Stimulated activated memory B cell treated with anti-CD40 and anti-IgM and Interleukin-4, amounts not matched to agents 10 μg/mL and 1 μg/mL and 100 μg/mL, for 72 hours (primary cell): ENCODE results near the gene IDI1.
"Not testable (repeated sequence)": the region's sequence is repeated elsewhere in the genome, so short reads cannot be mapped to it uniquely, and the experiment has no call there.

Experiments used
- ATAC-seq: fragments of 150-1000 bp; cut with Tn5 transposase; 2 replicates; pipeline ENCODE4 v1.10.0; 2021
- H3K27ac Mint-ChIP-seq: one replicate; pipeline ENCODE4 v1.8.0; 2022; ENCODE audit warnings: mild to moderate bottlenecking, mixed read lengths
- H3K27me3 Mint-ChIP-seq: one replicate; pipeline ENCODE4 v1.8.0; 2022; ENCODE audit warnings: mixed read lengths
- H3K36me3 Mint-ChIP-seq: one replicate; pipeline ENCODE4 v1.8.0; 2022; ENCODE audit warnings: mixed read lengths
- H3K4me1 Mint-ChIP-seq: one replicate; pipeline ENCODE4 v1.8.0; 2022; ENCODE audit warnings: mixed read lengths
- H3K4me3 Mint-ChIP-seq: one replicate; pipeline ENCODE4 v1.8.0; 2022; ENCODE audit warnings: mild to moderate bottlenecking, moderate library complexity, mixed read lengths
- H3K9me3 Mint-ChIP-seq: one replicate; pipeline ENCODE4 v1.8.0; 2022; ENCODE audit warnings: mixed read lengths

Gene IDI1

GRCh38 chr10:1049425-1049958 lies 573 bp upstream of the IDI1 start:
- Mint-ChIP-seq H3K4me1 (peaks cover 50% of the 10 kb centered on the region), H3K27me3 (no peaks in the 10 kb centered on the region), H3K36me3 (peaks cover 34% of the 10 kb centered on the region), H3K27ac (peak overlapping the region; percentile 96), H3K4me3 (peak overlapping the region; percentile 88), H3K9me3 (no peaks in the 10 kb centered on the region)
- no peak for ATAC-seq

GRCh38 chr10:1048349-1048731 lies 579 bp downstream of the IDI1 start:
- H3K36me3 Mint-ChIP-seq: peaks cover 31% of the 10 kb centered on the region
- H3K9me3 Mint-ChIP-seq: no peaks in the 10 kb centered on the region
- peak overlapping the region; percentile 96 for H3K27ac Mint-ChIP-seq
- peaks cover 50% of the 10 kb centered on the region for H3K4me1 Mint-ChIP-seq
- H3K4me3 Mint-ChIP-seq: peak overlapping the region; percentile 88
- ATAC-seq: no peak
- no peaks in the 10 kb centered on the region for H3K27me3 Mint-ChIP-seq

GRCh38 chr10:1047937-1048336 lies 982 bp downstream of the IDI1 start:
- Mint-ChIP-seq H3K4me3 (peak overlapping the region; percentile 88), H3K4me1 (peaks cover 50% of the 10 kb centered on the region), H3K27me3 (no peaks in the 10 kb centered on the region), H3K9me3 (no peaks in the 10 kb centered on the region), H3K27ac (peak overlapping the region; percentile 96), H3K36me3 (peaks cover 31% of the 10 kb centered on the region)
- ATAC-seq: no peak

- Mint-ChIP-seq H3K27me3 (no peaks in the 10 kb centered on the region), H3K27ac (peak overlapping the region; percentile 71), H3K4me1 (peaks cover 41% of the 10 kb centered on the region), H3K4me3 (peak overlapping the region; percentile 63), H3K36me3 (peaks cover 29% of the 10 kb centered on the region), H3K9me3 (no peaks in the 10 kb centered on the region)
- no peak for ATAC-seq
Observed at GRCh38 chr10:1045415-1045814, 3.5 kb downstream of the IDI1 start.

GRCh38 chr10:1044964-1045363 lies 4.0 kb downstream of the IDI1 start:
- Mint-ChIP-seq H3K27me3 (no peaks in the 10 kb centered on the region), H3K4me3 (peak overlapping the region; percentile 63), H3K4me1 (peaks cover 41% of the 10 kb centered on the region), H3K36me3 (peaks cover 34% of the 10 kb centered on the region), H3K9me3 (no peaks in the 10 kb centered on the region), H3K27ac (peak overlapping the region; percentile 71)
- no peak for ATAC-seq

DNA sequence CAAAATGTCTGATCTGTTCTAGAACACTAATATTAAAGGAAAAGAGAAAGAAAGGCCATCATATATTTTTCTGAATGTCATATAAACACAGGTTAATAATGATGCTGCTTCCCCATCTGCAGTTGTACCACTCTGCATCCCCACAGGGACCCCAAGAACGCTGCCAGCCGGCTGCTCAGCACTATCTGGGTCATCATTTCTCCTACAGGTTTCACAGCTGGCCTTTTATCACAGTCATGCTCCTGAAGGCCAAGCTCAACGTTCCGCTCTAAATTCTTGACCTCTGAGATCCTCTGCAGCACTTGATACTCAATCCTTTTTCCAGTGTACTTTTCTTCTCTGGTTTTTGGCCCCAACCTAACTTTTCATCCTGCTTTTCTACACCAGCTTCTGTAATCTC lies 4.8 kb downstream of the IDI1 start:
- peak overlapping the region; percentile 71 for H3K27ac Mint-ChIP-seq
- no peaks in the 10 kb centered on the region for H3K27me3 Mint-ChIP-seq
- H3K9me3 Mint-ChIP-seq: no peaks in the 10 kb centered on the region
- peaks cover 41% of the 10 kb centered on the region for H3K4me1 Mint-ChIP-seq
- H3K4me3 Mint-ChIP-seq: peak overlapping the region; percentile 63
- peaks cover 34% of the 10 kb centered on the region for H3K36me3 Mint-ChIP-seq
- ATAC-seq: no peak

- ATAC-seq: peak; percentile 79
- H3K27ac Mint-ChIP-seq: peak overlapping the region; percentile 71
- H3K36me3 Mint-ChIP-seq: peaks cover 34% of the 10 kb centered on the region
- peak overlapping the region; percentile 63 for H3K4me3 Mint-ChIP-seq
- no peaks in the 10 kb centered on the region for H3K27me3 Mint-ChIP-seq
- H3K9me3 Mint-ChIP-seq: no peaks in the 10 kb centered on the region
- H3K4me1 Mint-ChIP-seq: peaks cover 41% of the 10 kb centered on the region
Observed at GRCh38 chr10:1043532-1043995, 5.4 kb downstream of the IDI1 start.

- Mint-ChIP-seq H3K4me3 (no peak overlapping the region), H3K27me3 (no peaks in the 10 kb centered on the region), H3K27ac (no peak overlapping the region), H3K36me3 (peaks cover 43% of the 10 kb centered on the region), H3K9me3 (no peaks in the 10 kb centered on the region), H3K4me1 (peaks cover 47% of the 10 kb centered on the region)
- no peak for ATAC-seq
Observed at GRCh38 chr10:1041514-1041913, 7.4 kb downstream of the IDI1 start.

DNA sequence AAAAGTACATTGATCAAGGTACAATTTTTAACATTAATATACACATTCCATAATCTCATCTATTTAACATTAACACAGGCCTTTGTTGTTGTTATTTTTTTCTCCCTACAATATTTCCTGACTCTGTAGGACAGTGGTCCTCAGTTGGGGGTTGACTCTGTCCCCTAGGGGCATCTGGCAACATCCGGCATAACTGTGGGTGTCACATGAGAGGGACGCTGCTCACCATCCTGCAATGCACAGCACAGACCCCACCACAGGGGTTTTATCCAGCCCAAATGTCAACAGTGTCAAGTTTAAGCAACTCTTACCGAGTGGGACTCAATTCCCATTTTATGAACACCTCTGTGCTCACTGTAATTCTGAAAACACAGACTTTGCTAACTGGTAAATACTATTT lies 8.8 kb downstream of the IDI1 start:
- no peak for ATAC-seq
- H3K4me3 Mint-ChIP-seq: no peak overlapping the region
- H3K27me3 Mint-ChIP-seq: no peaks in the 10 kb centered on the region
- H3K36me3 Mint-ChIP-seq: peaks cover 40% of the 10 kb centered on the region
- H3K27ac Mint-ChIP-seq: no peak overlapping the region
- no peaks in the 10 kb centered on the region for H3K9me3 Mint-ChIP-seq
- peaks cover 50% of the 10 kb centered on the region for H3K4me1 Mint-ChIP-seq

GRCh38 chr10:1038769-1039168 lies 10.2 kb downstream of the IDI1 start:
- H3K27me3 Mint-ChIP-seq, ATAC-seq, H3K4me3 Mint-ChIP-seq, H3K9me3 Mint-ChIP-seq, H3K27ac Mint-ChIP-seq: not testable (repeated sequence)
- Mint-ChIP-seq H3K36me3 (peaks cover 41% of the 10 kb centered on the region), H3K4me1 (peaks cover 36% of the 10 kb centered on the region)

DNA sequence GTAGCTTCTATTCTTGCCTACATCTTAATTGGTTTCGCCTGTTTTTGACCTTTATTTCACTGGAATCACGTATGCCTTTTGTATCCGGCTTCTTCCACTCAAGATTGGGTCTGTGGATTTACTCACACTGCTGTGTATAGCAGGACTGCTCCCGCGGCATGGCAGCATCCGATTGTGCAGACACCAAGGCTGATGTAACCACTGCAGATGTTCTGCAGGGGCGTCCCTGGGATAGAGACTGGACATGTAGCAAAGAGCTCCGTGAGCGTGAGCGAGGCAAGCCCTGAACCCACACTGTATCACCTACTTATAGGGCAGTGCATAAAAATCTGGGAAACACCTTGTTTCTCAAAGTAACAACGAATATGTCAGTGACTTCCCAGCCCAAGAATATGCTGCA lies 11.8 kb downstream of the IDI1 start:
- no peaks in the 10 kb centered on the region for H3K9me3 Mint-ChIP-seq
- peak overlapping the region; percentile 82 for H3K27ac Mint-ChIP-seq
- peaks cover 35% of the 10 kb centered on the region for H3K36me3 Mint-ChIP-seq
- ATAC-seq: no peak
- no peaks in the 10 kb centered on the region for H3K27me3 Mint-ChIP-seq
- peaks cover 28% of the 10 kb centered on the region for H3K4me1 Mint-ChIP-seq
- no peak overlapping the region for H3K4me3 Mint-ChIP-seq

GRCh38 chr10:1036341-1036791 lies 12.6 kb downstream of the IDI1 start:
- ATAC-seq: peak; percentile 93
- Mint-ChIP-seq H3K36me3 (peaks cover 35% of the 10 kb centered on the region), H3K27ac (peak overlapping the region; percentile 82), H3K4me1 (peaks cover 28% of the 10 kb centered on the region), H3K4me3 (peak overlapping the region; percentile 12), H3K9me3 (no peaks in the 10 kb centered on the region), H3K27me3 (no peaks in the 10 kb centered on the region)

- ATAC-seq: no peak
- peak overlapping the region; percentile 82 for H3K27ac Mint-ChIP-seq
- peaks cover 32% of the 10 kb centered on the region for H3K36me3 Mint-ChIP-seq
- no peaks in the 10 kb centered on the region for H3K27me3 Mint-ChIP-seq
- peaks cover 28% of the 10 kb centered on the region for H3K4me1 Mint-ChIP-seq
- no peak overlapping the region for H3K4me3 Mint-ChIP-seq
- no peaks in the 10 kb centered on the region for H3K9me3 Mint-ChIP-seq
Observed at GRCh38 chr10:1035201-1035600, 13.7 kb downstream of the IDI1 start.

DNA sequence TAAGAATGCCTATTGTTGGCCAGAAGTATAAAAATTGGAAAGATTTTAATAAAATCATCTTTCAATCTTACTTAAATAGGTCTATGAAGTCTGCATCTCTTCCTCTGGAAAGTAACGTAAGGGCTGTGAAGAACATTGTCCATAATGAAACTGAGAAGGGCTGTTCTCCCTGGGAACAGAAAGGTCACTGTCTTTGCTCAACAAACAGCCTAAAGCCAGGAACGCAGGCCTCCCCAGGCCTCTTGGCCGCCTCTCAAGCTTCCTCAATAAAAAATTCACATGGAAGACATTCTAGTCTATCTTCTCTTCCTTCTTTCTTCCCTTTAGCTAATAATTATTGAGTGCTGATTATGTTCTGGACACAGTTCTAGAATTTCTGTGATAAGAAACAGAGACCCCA lies 14.2 kb downstream of the IDI1 start:
- no peaks in the 10 kb centered on the region for H3K9me3 Mint-ChIP-seq

DNA sequence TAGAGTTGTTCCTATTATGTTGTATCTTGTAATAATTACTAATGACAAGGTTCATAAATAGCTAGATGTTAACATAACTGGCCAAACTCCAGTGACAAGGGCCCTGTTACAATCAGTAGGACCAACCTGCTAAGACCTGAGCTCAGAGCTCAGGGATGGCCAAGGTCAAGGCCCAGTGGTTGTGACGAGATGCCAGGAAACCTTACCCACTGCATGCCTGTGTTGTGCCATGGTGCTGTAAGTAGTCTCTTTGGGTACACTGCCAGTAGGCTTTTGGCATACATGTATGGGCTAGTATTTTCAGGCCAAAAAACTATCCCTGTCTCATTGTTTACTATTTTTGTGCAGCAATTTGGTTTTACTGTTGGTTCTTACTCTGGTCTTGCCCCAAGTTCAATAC lies 15.3 kb downstream of the IDI1 start:
- Mint-ChIP-seq H3K4me1 (peaks cover 28% of the 10 kb centered on the region), H3K27ac (no peak overlapping the region), H3K4me3 (no peak overlapping the region), H3K9me3 (no peaks in the 10 kb centered on the region), H3K36me3 (peaks cover 29% of the 10 kb centered on the region), H3K27me3 (no peaks in the 10 kb centered on the region)
- ATAC-seq: no peak

More for the DNA sequence above, 14.2 kb downstream of the IDI1 start:
- no peak overlapping the region for H3K4me3 Mint-ChIP-seq
- H3K27ac Mint-ChIP-seq: no peak overlapping the region
- ATAC-seq: no peak
- H3K36me3 Mint-ChIP-seq: peaks cover 29% of the 10 kb centered on the region
- H3K27me3 Mint-ChIP-seq: no peaks in the 10 kb centered on the region
- peaks cover 28% of the 10 kb centered on the region for H3K4me1 Mint-ChIP-seq

DNA sequence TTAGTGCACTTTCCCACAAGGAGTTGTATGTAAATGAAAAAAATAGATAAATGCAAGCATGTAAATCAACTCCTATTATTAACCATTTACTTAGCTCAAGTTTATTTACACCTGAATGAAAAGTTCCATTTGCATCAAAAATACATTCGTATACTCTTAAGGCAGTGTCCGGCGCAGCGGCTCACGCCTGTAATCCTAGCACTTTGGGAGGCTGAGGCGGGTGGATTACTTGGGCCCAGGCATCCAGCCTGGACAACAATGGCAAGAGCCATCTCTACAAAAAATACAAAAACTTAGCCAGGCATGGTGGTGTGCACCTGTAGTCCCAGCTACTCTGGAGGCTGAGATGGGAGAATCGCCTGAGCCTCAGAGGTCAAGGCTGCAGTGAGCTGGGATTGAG lies 19.1 kb downstream of the IDI1 start:
- Mint-ChIP-seq H3K36me3 (peaks cover 6% of the 10 kb centered on the region), H3K4me3 (no peak overlapping the region), H3K9me3 (no peaks in the 10 kb centered on the region), H3K27me3 (no peaks in the 10 kb centered on the region), H3K4me1 (no peaks in the 10 kb centered on the region), H3K27ac (no peak overlapping the region)
- ATAC-seq: no peak
